Loucy (cell line): ENCODE data around the gene LRRTM3.

ENCODE experiments used
- H2AFZ ChIP-seq: fragments of 200-600 bp; sonication (generic); 2 replicates; pipeline ENCODE4 v1.6.0; 2016; ENCODE audit warnings: antibody characterized with exemption, mild to moderate bottlenecking, low read length, moderate library complexity
- H3F3A ChIP-seq: fragments of 200-600 bp; 2 replicates; pipeline ENCODE4 v1.6.0; 2016; ENCODE audit warnings: antibody characterized with exemption, low read depth, mild to moderate bottlenecking
- H3K27me3 ChIP-seq: fragments of 200-600 bp; sonication (generic); 2 replicates; pipeline ENCODE4 v1.6.1; 2014; ENCODE audit warnings: low read length, mild to moderate bottlenecking; ENCODE audit not compliant: insufficient read depth, poor library complexity, severe bottlenecking
- H3K36me3 ChIP-seq: fragments of 200-600 bp; sonication (generic); 2 replicates; pipeline ENCODE4 v1.6.1; 2016; ENCODE audit warnings: low read length; ENCODE audit not compliant: insufficient read depth
- H3K4me1 ChIP-seq: fragments of 200-600 bp; sonication (generic); 2 replicates; pipeline ENCODE4 v1.5.1; 2014; ENCODE audit warnings: low read length, mild to moderate bottlenecking; ENCODE audit not compliant: insufficient read depth, poor library complexity, severe bottlenecking
- H3K4me2 ChIP-seq: fragments of 200-600 bp; sonication (generic); 2 replicates; pipeline ENCODE4 v1.6.0; 2014; ENCODE audit warnings: antibody characterized with exemption, low read length, low read depth, mild to moderate bottlenecking; ENCODE audit not compliant: poor library complexity, severe bottlenecking
- H3K4me3 ChIP-seq: fragments of 200-600 bp; sonication (generic); 2 replicates; pipeline ENCODE4 v1.5.1; 2014; ENCODE audit warnings: low read length, mild to moderate bottlenecking, mixed read lengths; ENCODE audit not compliant: poor library complexity, severe bottlenecking
- H3K79me2 ChIP-seq: fragments of 200-600 bp; sonication (generic); 2 replicates; pipeline ENCODE4 v1.6.1; 2014; ENCODE audit warnings: low read length; ENCODE audit not compliant: insufficient read depth
- H3K9ac ChIP-seq: fragments of 200-600 bp; sonication (generic); 2 replicates; pipeline ENCODE4 v1.6.0; 2014; ENCODE audit warnings: mild to moderate bottlenecking, low read depth, low read length, moderate library complexity; ENCODE audit not compliant: poor library complexity, severe bottlenecking
- H3K9me2 ChIP-seq: fragments of 200-600 bp; sonication (generic); replicated peaks from 2 replicates; pipeline ENCODE4 v1.6.1; 2016; ENCODE audit warnings: low read depth, low read length, mixed read lengths
- H3K9me3 ChIP-seq: fragments of 200-600 bp; sonication (generic); 2 replicates; pipeline ENCODE4 v1.6.1; 2014; ENCODE audit warnings: mild to moderate bottlenecking, antibody characterized with exemption, low read length, low read depth; ENCODE audit not compliant: insufficient read depth
- H4K20me1 ChIP-seq: fragments of 200-600 bp; sonication (generic); 2 replicates; pipeline ENCODE4 v1.6.0; 2014; ENCODE audit warnings: antibody characterized with exemption, low read length, mild to moderate bottlenecking; ENCODE audit not compliant: insufficient read depth, poor library complexity, severe bottlenecking
- EZH2phosphoT487 ChIP-seq: fragments of 200-600 bp; IDR thresholded peaks from 2 replicates; pipeline ENCODE4 v1.6.1; 2018; ENCODE audit warnings: antibody characterized with exemption, mild to moderate bottlenecking, moderate library complexity, borderline replicate concordance
- TF ChIP-seq, protein P1 (sequence below): fragments of 200-600 bp; sonication (generic); conservative IDR thresholded peaks from 2 replicates; pipeline ENCODE4 v1.5.1; 2014; ENCODE audit warnings: mild to moderate bottlenecking, antibody characterized with exemption, low read length

Gene LRRTM3

DNA sequence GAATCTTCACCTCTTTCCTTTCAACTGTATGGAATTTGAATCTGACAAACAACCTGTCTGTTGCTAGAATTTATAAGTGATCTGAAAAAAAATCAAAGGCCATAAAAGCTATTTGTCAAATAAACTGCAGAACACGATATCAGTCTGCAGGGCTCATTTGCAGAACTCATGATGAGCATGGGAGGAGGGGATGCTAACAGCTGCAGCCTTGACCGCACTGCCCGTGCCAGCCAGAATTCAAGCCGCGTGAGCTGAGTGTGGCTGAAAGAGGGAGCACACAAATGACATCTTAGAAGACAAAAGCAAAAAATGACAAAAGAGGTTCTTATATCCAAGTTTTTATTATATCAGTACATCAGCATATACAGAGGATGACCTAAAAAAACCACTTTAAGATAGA, 15.7 kb downstream of the LRRTM3 start:
- H4K20me1 ChIP-seq = no peaks in the 10 kb centered on the region
- no peaks in the 10 kb centered on the region for H3K36me3 ChIP-seq
- H3K4me2 ChIP-seq = no peak overlapping the region
- H3K9me2 ChIP-seq = no peaks in the 10 kb centered on the region
- H3K4me3 ChIP-seq = no peak overlapping the region
- H3K27me3 ChIP-seq = no peaks in the 10 kb centered on the region
- no peak for TF ChIP-seq EZH2phosphoT487
- TF ChIP-seq, protein P1, sequence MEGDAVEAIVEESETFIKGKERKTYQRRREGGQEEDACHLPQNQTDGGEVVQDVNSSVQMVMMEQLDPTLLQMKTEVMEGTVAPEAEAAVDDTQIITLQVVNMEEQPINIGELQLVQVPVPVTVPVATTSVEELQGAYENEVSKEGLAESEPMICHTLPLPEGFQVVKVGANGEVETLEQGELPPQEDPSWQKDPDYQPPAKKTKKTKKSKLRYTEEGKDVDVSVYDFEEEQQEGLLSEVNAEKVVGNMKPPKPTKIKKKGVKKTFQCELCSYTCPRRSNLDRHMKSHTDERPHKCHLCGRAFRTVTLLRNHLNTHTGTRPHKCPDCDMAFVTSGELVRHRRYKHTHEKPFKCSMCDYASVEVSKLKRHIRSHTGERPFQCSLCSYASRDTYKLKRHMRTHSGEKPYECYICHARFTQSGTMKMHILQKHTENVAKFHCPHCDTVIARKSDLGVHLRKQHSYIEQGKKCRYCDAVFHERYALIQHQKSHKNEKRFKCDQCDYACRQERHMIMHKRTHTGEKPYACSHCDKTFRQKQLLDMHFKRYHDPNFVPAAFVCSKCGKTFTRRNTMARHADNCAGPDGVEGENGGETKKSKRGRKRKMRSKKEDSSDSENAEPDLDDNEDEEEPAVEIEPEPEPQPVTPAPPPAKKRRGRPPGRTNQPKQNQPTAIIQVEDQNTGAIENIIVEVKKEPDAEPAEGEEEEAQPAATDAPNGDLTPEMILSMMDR = no peak
- H3F3A ChIP-seq = no peaks in the 10 kb centered on the region
- H3K4me1 ChIP-seq = no peaks in the 10 kb centered on the region
- H2AFZ ChIP-seq = no peak overlapping the region
- no peaks in the 10 kb centered on the region for H3K79me2 ChIP-seq
- H3K9ac ChIP-seq = no peak overlapping the region
- H3K9me3 ChIP-seq = no peaks in the 10 kb centered on the region

DNA sequence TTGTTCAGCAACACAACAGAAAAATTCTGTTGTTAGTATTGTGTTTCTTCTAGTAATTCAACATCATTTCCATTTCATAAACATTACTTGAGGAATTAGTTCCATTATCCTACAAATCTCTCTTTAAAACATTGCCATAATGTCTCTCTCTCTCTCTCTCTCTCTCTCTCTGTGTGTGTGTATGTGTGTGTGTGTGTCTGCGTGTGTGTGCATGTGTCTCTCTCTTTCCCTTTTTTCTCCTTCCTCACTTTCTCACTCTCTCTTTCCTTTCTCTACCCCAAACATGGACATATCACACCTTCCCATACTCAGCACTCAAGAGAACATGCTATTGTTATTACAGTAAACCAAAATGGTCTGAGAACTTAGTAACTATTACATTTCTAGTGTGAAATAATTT, 16.6 kb downstream of the LRRTM3 start:
- no peak for TF ChIP-seq EZH2phosphoT487
- TF ChIP-seq, protein P1 = no peak
- H3K27me3 ChIP-seq = no peaks in the 10 kb centered on the region
- no peaks in the 10 kb centered on the region for H4K20me1 ChIP-seq
- H3K4me1 ChIP-seq = no peaks in the 10 kb centered on the region
- H2AFZ ChIP-seq = no peak overlapping the region
- H3K4me2 ChIP-seq = no peak overlapping the region
- H3K9ac ChIP-seq = no peak overlapping the region
- no peaks in the 10 kb centered on the region for H3K9me2 ChIP-seq
- no peaks in the 10 kb centered on the region for H3K79me2 ChIP-seq
- H3K9me3 ChIP-seq = no peaks in the 10 kb centered on the region
- H3F3A ChIP-seq = no peaks in the 10 kb centered on the region
- H3K36me3 ChIP-seq = no peaks in the 10 kb centered on the region
- H3K4me3 ChIP-seq = no peak overlapping the region

DNA sequence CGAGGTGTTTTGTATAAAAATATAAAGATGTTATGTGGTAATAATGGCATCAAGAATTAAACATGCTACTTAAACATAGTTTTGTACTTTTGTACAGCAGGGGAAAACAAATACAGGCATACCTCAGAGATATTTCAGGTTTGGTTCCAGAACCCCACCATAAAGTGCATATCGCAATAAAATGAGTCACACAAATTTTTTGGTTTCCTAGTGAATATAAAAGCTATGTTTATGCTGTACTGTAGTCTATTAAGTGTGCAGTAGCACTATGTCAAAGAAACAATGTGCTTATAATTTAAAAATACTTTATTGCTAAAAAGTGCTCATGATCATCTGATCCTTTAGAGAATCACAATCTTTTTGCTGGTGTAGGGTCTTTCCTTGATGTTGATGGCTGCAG, 17.8 kb downstream of the LRRTM3 start:
- Histone ChIP-seq H3K9me3 (no peaks in the 10 kb centered on the region), H4K20me1 (no peaks in the 10 kb centered on the region), H3K9me2 (no peaks in the 10 kb centered on the region), H3K79me2 (no peaks in the 10 kb centered on the region), H3K36me3 (no peaks in the 10 kb centered on the region), H3K9ac (no peak overlapping the region), H3K4me2 (no peak overlapping the region), H3F3A (no peaks in the 10 kb centered on the region), H3K27me3 (no peaks in the 10 kb centered on the region), H2AFZ (no peak overlapping the region), H3K4me1 (no peaks in the 10 kb centered on the region), H3K4me3 (no peak overlapping the region)
- TF ChIP-seq, protein P1 = no peak
- no peak for TF ChIP-seq EZH2phosphoT487
